ENCODE measurements around the gene SUN1. TPM values are rescaled to one million over a fixed set of nuclear protein-coding genes. Genes with fewer than 3 reads are reported as not detected.
"Not testable (repeated sequence)": the region's sequence is repeated elsewhere in the genome, so short reads cannot be mapped to it uniquely, and the experiment has no call there.

The SUN1 gene
- total RNA-seq, 1 experiment from 2014 or later = 181 TPM

DNA sequence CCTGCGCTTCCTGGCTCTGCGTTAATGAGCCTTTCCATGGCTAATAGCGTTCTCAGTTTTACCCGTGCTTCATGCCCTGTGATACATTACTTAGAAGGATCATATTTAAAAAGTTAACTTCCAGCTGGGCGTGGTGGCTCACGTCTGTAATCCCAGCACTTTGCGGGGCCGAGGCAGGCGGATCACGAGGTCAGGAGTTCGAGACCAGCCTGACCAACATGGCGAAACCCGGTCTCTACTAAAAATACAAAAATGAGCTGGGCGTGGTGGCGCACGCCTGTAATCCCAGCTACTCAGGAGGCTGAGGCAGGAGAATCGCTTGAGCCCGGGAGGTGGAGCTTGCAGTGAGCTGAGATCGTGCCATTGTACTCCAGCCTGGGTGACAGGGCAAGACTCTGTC, 40.4 kb downstream of the SUN1 start:
- H3K4me2 ChIP-seq (ENCODE audit: low read length); H3K9me2 ChIP-seq (ENCODE audit: insufficient read depth); H3K9me3 ChIP-seq (ENCODE audit: control insufficient read depth in 1 of 2, insufficient read depth in 1 of 2, low read depth in 1 of 2, low read length in 2 of 2); H4K20me1 ChIP-seq (ENCODE audit: insufficient read depth); RAD21 ChIA-PET (ENCODE audit: low non-redundant PET in 1 of 2, low total read pairs in 2 of 2, uncharacterized antibody in 2 of 2, unreplicated experiment in 2 of 2); H2AFZ ChIP-seq (ENCODE audit: low read depth, low read length, poor library complexity, severe bottlenecking); BruUV-seq (replicated peaks); H3K4me3 ChIP-seq (replicated peaks in 1 of 2; ENCODE audit: low read depth in 1 of 2, low read length in 2 of 2); DNase-seq (ENCODE audit: low read depth, low spot score); ATAC-seq; H3K9ac ChIP-seq (ENCODE audit: low read length); H3K27me3 ChIP-seq (ENCODE audit: insufficient read depth, low read length); POLR2A ChIA-PET: not testable (repeated sequence)
- Histone ChIP-seq H3K36me3 (ENCODE audit: control insufficient read depth in 1 of 2, insufficient read depth in 2 of 2, low read length in 2 of 2) (peaks cover 21 to 28% of the 10 kb centered on the region in 2 experiments), H3K79me2 (ENCODE audit: insufficient read depth, low read length) (peaks cover 18% of the 10 kb centered on the region), H3K4me1 (ENCODE audit: control insufficient read depth in 1 of 2, insufficient read depth in 2 of 2, low read length in 2 of 2) (peaks cover 7 to 19% of the 10 kb centered on the region in 2 experiments; a peak in 3 of 4 replicates), H3K27ac (ENCODE audit: low read depth, low read length) (0 out of 2 replicates have a peak overlapping the region, but pooled peaks have one; percentile 16)
- intact Hi-C loops (cut with micrococcal nuclease) = loop anchor here (1.0 to 5.0 kb wide), 2 partner anchors 86 to 550 kb away; no protein-coding TSS in a partner anchor
- CTCF ChIA-PET = interaction anchor here (0.8 to 1.5 kb wide), 5 partner anchors 9 to 86 kb away, joined by 3 to 10 read pairs (median 6); no protein-coding TSS in a partner anchor

DNA sequence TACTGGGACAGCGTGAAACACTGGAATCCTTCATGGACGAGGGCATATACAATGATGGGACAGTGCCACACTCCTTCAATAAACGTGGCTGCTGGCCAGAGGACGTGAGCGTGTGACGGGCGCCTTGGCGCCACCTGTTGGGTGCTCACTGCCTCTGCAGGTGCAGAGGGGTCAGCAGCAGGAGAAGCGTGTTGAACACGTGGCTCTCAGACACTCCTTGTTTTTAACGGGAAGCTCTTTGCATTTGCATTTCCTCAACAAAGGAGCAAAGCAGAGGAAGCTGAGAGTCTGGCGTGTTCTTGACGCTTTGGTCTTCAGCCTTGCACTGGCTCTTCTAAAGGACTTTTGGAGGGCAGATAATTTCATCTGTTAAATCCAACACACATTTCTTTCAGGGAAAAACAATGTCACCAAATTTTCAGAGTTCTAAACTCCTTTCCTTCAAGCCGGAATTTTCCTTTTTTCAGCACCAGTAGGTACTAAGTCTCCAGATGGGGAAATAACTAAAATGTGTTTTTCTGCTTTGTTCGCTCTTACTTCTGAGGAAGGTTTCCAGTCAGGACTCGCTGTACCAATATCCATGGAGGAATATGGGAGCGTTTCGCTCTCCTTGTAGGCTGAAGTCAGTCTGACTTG, 41.2 kb downstream of the SUN1 start:
- Histone ChIP-seq H3K27ac (ENCODE audit: low read depth, low read length) (peak overlapping the region; percentile 36), H3K4me2 (ENCODE audit: low read length) (no peak overlapping the region; the same call in 1 of the 2 replicates), H3K9me2 (ENCODE audit: insufficient read depth) (no peaks in the 10 kb centered on the region), H2AFZ (ENCODE audit: low read depth, low read length, poor library complexity, severe bottlenecking) (no peak overlapping the region), H3K9me3 (ENCODE audit: control insufficient read depth in 1 of 2, insufficient read depth in 1 of 2, low read depth in 1 of 2, low read length in 2 of 2) (no peaks in the 10 kb centered on the region), H3K4me3 (replicated peaks in 1 of 2; ENCODE audit: low read depth in 1 of 2, low read length in 2 of 2) (no peak overlapping the region), H3K79me2 (ENCODE audit: insufficient read depth, low read length) (peaks cover 21% of the 10 kb centered on the region), H4K20me1 (ENCODE audit: insufficient read depth) (no peaks in the 10 kb centered on the region; the same call in 1 of the 2 replicates), H3K9ac (ENCODE audit: low read length) (peak overlapping the region; percentile 42), H3K4me1 (ENCODE audit: control insufficient read depth in 1 of 2, insufficient read depth in 2 of 2, low read length in 2 of 2) (peaks cover 10 to 26% of the 10 kb centered on the region in 2 experiments; a peak in 3 of 4 replicates), H3K36me3 (ENCODE audit: control insufficient read depth in 1 of 2, insufficient read depth in 2 of 2, low read length in 2 of 2) (peaks cover 21 to 27% of the 10 kb centered on the region in 2 experiments), H3K27me3 (ENCODE audit: insufficient read depth, low read length) (no peaks in the 10 kb centered on the region)
- peak; percentile 43 for ATAC-seq
- DNase-seq (ENCODE audit: low read depth, low spot score) = peak; percentile 72
- intact Hi-C loops (cut with micrococcal nuclease) = loop anchor here (1.0 to 5.0 kb wide), 2 partner anchors 87 to 551 kb away; no protein-coding TSS in a partner anchor
- CTCF ChIA-PET = interaction anchor here (0.6 to 1.5 kb wide), 10 partner anchors 10 to 552 kb away, joined by 3 to 10 read pairs (median 4); partner anchors contain the start of gene SUN1
- POLR2A ChIA-PET = no interaction called here
- RAD21 ChIA-PET (ENCODE audit: low non-redundant PET in 1 of 2, low total read pairs in 2 of 2, uncharacterized antibody in 2 of 2, unreplicated experiment in 2 of 2) = interaction anchor here (0.5 to 0.6 kb wide), 2 partner anchors 53 to 282 kb away, joined by 4 read pairs; no protein-coding TSS in a partner anchor
- BruUV-seq (replicated peaks) = no TSS peak
- TF ChIP-seq EGR1 (IDR thresholded peaks at IDR 0.05; ENCODE audit: low read depth) (no peak), SIN3A (IDR thresholded peaks at IDR 0.05; ENCODE audit: low read depth) (no peak), EZH2phosphoT487 (IDR thresholded peaks at IDR 0.05; ENCODE audit: borderline replicate concordance) (no peak), ELF1 (IDR thresholded peaks at IDR 0.05; ENCODE audit: borderline replicate concordance, low read depth) (no peak), ATF3 (IDR thresholded peaks at IDR 0.05) (no peak), SRF (IDR thresholded peaks at IDR 0.05; ENCODE audit: low read depth) (no peak), ZFX (IDR thresholded peaks at IDR 0.05) (no peak), RAD21 (IDR thresholded peaks at IDR 0.05; ENCODE audit: low read depth) (no peak), JUND (IDR thresholded peaks at IDR 0.05) (no peak), CBX3 (IDR thresholded peaks at IDR 0.05; ENCODE audit: low read depth) (no peak), ZNF274 (IDR thresholded peaks at IDR 0.05; ENCODE audit: low read depth, low read length) (no peak), POLR2AphosphoS5 (IDR thresholded peaks at IDR 0.05; ENCODE audit: low read depth, low read length) (peak; percentile 28; the same call in 1 of the 2 replicates)
- TF ChIP-seq, protein P1, sequence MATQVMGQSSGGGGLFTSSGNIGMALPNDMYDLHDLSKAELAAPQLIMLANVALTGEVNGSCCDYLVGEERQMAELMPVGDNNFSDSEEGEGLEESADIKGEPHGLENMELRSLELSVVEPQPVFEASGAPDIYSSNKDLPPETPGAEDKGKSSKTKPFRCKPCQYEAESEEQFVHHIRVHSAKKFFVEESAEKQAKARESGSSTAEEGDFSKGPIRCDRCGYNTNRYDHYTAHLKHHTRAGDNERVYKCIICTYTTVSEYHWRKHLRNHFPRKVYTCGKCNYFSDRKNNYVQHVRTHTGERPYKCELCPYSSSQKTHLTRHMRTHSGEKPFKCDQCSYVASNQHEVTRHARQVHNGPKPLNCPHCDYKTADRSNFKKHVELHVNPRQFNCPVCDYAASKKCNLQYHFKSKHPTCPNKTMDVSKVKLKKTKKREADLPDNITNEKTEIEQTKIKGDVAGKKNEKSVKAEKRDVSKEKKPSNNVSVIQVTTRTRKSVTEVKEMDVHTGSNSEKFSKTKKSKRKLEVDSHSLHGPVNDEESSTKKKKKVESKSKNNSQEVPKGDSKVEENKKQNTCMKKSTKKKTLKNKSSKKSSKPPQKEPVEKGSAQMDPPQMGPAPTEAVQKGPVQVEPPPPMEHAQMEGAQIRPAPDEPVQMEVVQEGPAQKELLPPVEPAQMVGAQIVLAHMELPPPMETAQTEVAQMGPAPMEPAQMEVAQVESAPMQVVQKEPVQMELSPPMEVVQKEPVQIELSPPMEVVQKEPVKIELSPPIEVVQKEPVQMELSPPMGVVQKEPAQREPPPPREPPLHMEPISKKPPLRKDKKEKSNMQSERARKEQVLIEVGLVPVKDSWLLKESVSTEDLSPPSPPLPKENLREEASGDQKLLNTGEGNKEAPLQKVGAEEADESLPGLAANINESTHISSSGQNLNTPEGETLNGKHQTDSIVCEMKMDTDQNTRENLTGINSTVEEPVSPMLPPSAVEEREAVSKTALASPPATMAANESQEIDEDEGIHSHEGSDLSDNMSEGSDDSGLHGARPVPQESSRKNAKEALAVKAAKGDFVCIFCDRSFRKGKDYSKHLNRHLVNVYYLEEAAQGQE (IDR thresholded peaks at IDR 0.05; ENCODE audit: low read depth) = no peak
- TF ChIP-seq, protein P2, sequence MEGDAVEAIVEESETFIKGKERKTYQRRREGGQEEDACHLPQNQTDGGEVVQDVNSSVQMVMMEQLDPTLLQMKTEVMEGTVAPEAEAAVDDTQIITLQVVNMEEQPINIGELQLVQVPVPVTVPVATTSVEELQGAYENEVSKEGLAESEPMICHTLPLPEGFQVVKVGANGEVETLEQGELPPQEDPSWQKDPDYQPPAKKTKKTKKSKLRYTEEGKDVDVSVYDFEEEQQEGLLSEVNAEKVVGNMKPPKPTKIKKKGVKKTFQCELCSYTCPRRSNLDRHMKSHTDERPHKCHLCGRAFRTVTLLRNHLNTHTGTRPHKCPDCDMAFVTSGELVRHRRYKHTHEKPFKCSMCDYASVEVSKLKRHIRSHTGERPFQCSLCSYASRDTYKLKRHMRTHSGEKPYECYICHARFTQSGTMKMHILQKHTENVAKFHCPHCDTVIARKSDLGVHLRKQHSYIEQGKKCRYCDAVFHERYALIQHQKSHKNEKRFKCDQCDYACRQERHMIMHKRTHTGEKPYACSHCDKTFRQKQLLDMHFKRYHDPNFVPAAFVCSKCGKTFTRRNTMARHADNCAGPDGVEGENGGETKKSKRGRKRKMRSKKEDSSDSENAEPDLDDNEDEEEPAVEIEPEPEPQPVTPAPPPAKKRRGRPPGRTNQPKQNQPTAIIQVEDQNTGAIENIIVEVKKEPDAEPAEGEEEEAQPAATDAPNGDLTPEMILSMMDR (IDR thresholded peaks at IDR 0.05 in 2 of 3, conservative IDR thresholded peaks at IDR 0.05 in 1 of 3; ENCODE audit: borderline replicate concordance in 1 of 3, insufficient read depth in 1 of 3, low read depth in 2 of 3, low read length in 2 of 3) = peak in 2 of 3 experiments; percentile 96 to 99; a peak in 4 of 6 replicates
